H1 (cell line): Measurements from ENCODE around the gene ST13. TPM values are rescaled to one million over a fixed set of nuclear protein-coding genes. Genes with fewer than 3 reads are reported as not detected.

Source experiments
- CTCF ChIA-PET: fragments of 300-600 bp; sonication (Branson Sonifier 250); formaldehyde crosslinking; loops from one replicate; lab custom pipeline; 2021; ENCODE audit not compliant: partially characterized antibody; lab: Charles Lee
- POLR2A ChIA-PET: fragments of 300-600 bp; sonication (Branson Sonifier 250); formaldehyde crosslinking; loops from one replicate; lab custom pipeline; 2021; ENCODE audit warnings: inconsistent platforms; ENCODE audit not compliant: partially characterized antibody; lab: Charles Lee
- DNase-seq, 2 experiments: peaks; one replicate each; pipeline versions ENCODE4 v3.0.0 to v3.0.0-alpha.2; 2010 to 2022; ENCODE audit warnings: low spot score in 2 of 2, low read depth in 1 of 2, mixed read lengths in 1 of 2
- FAIRE-seq: peaks from 2 replicates; lab custom pipeline; 2011; peaks lifted over from hg19 to GRCh38; lab: Jason Lieb, UNC
- H2AFZ ChIP-seq: 2 replicates; pipeline ENCODE4 v1.8.1; 2012; ENCODE audit warnings: low read length, inconsistent platforms
- H2AK5ac ChIP-seq: 2 replicates; pipeline ENCODE4 v1.6.1; 2013; ENCODE audit warnings: low read depth, low read length
- H2BK120ac ChIP-seq: replicated peaks from 2 replicates; pipeline ENCODE3; 2013; ENCODE audit warnings: low read depth, low read length, inconsistent platforms
- H2BK12ac ChIP-seq: 2 replicates; pipeline ENCODE4 v1.6.1; 2013; ENCODE audit warnings: low read depth, low read length
- H2BK15ac ChIP-seq: 2 replicates; pipeline ENCODE4 v1.6.1; 2013; ENCODE audit warnings: low read length
- H2BK20ac ChIP-seq: 2 replicates; pipeline ENCODE4 v1.6.1; 2013; ENCODE audit warnings: low read length
- H2BK5ac ChIP-seq: 2 replicates; pipeline ENCODE4 v1.6.1; 2013; ENCODE audit warnings: low read depth, low read length
- H3K14ac ChIP-seq: 2 replicates; pipeline ENCODE4 v1.6.1; 2013; ENCODE audit warnings: inconsistent platforms; ENCODE audit not compliant: insufficient read length
- H3K18ac ChIP-seq: 2 replicates; pipeline ENCODE4 v1.6.1; 2013; ENCODE audit warnings: low read length; ENCODE audit errors: extremely low read depth
- H3K23ac ChIP-seq: 2 replicates; pipeline ENCODE4 v1.6.1; 2013; ENCODE audit warnings: inconsistent platforms; ENCODE audit not compliant: insufficient read length
- H3K23me2 ChIP-seq: 2 replicates; pipeline ENCODE4 v1.6.1; 2013; ENCODE audit warnings: low read depth, low read length
- H3K27ac ChIP-seq: 2 replicates; pipeline ENCODE4 v1.6.1; 2011; ENCODE audit warnings: low read depth, low read length, inconsistent platforms
- H3K27me3 ChIP-seq, 4 experiments: replicated peaks in 1 of 4; 1 replicate in 1 of 4; 2 replicates in 3 of 4; pipeline versions ENCODE4 v1.6.1 to v1.8.1; 2011 to 2013; ENCODE audit warnings: low read length in 3 of 4, mild to moderate bottlenecking in 3 of 4, inconsistent platforms in 2 of 4, mixed read lengths in 2 of 4, moderate library complexity in 1 of 4; ENCODE audit not compliant: control insufficient read depth in 3 of 4, insufficient read depth in 3 of 4; ENCODE audit errors: extremely low read depth in 1 of 4
- H3K36me3 ChIP-seq, 4 experiments: 2 replicates each; pipeline versions ENCODE4 v1.6.1 to v1.8.1; 2011 to 2013; ENCODE audit warnings: mild to moderate bottlenecking in 4 of 4, low read length in 3 of 4, moderate library complexity in 2 of 4, control low read depth in 1 of 4, inconsistent platforms in 1 of 4; ENCODE audit not compliant: insufficient read depth in 4 of 4, control insufficient read depth in 2 of 4
- H3K4ac ChIP-seq: replicated peaks from 2 replicates; pipeline ENCODE3; 2013; ENCODE audit warnings: low read length, low read depth, mixed read lengths, inconsistent platforms; ENCODE audit not compliant: insufficient read length
- H3K4me1 ChIP-seq, 4 experiments: replicated peaks in 1 of 4; 1 replicate in 1 of 4; 2 replicates in 3 of 4; pipeline versions ENCODE4 v1.6.1 to v1.8.1; 2011 to 2013; ENCODE audit warnings: low read length in 3 of 4, inconsistent platforms in 2 of 4, mixed read lengths in 1 of 4; ENCODE audit not compliant: insufficient read depth in 4 of 4, control insufficient read depth in 3 of 4
- H3K4me2 ChIP-seq, 2 experiments: 2 replicates each; pipeline versions ENCODE4 v1.6.1 to v1.8.1; 2011 to 2013; ENCODE audit warnings: low read depth in 2 of 2, low read length in 2 of 2, control low read depth in 1 of 2, inconsistent platforms in 1 of 2, mild to moderate bottlenecking in 1 of 2; ENCODE audit not compliant: insufficient read depth in 1 of 2
- H3K4me3 ChIP-seq, 4 experiments: fragments of 200-600, 300-600 bp in 1 of 4; sonication (generic), shearing (Covaris generic), sonication (Bioruptor Twin) in 1 of 4; 2 replicates each; pipeline versions ENCODE4 v1.5.1 to v1.8.1; 2011 to 2016; ENCODE audit warnings: low read length in 4 of 4, low read depth in 3 of 4, control low read depth in 2 of 4, inconsistent platforms in 2 of 4, mild to moderate bottlenecking in 2 of 4, mixed read lengths in 1 of 4, moderate library complexity in 1 of 4; ENCODE audit not compliant: insufficient read depth in 2 of 4; ENCODE audit errors: extremely low read depth in 1 of 4
- H3K56ac ChIP-seq: replicated peaks from 2 replicates; pipeline ENCODE3; 2013; ENCODE audit warnings: low read depth, mild to moderate bottlenecking, mixed read lengths, low read length, inconsistent platforms; ENCODE audit not compliant: insufficient read length
- H3K79me1 ChIP-seq: 2 replicates; pipeline ENCODE4 v1.6.1; 2013; ENCODE audit warnings: low read depth, low read length, control low read depth
- H3K79me2 ChIP-seq, 2 experiments: 2 replicates each; pipeline versions ENCODE4 v1.6.1 to v1.8.1; 2012 to 2013; ENCODE audit warnings: low read length in 2 of 2, mild to moderate bottlenecking in 2 of 2, inconsistent platforms in 1 of 2; ENCODE audit not compliant: insufficient read depth in 2 of 2, control insufficient read depth in 1 of 2
- H3K9ac ChIP-seq, 4 experiments: replicated peaks in 1 of 4; 1 replicate in 1 of 4; 2 replicates in 3 of 4; pipeline versions ENCODE4 v1.6.1 to v1.8.1; 2011 to 2013; ENCODE audit warnings: low read depth in 3 of 4, low read length in 3 of 4, control low read depth in 2 of 4, mild to moderate bottlenecking in 2 of 4, moderate library complexity in 2 of 4, inconsistent platforms in 1 of 4; ENCODE audit errors: extremely low read depth in 1 of 4
- H3K9me3 ChIP-seq, 2 experiments: 2 replicates each; pipeline versions ENCODE4 v1.6.1 to v1.8.1; 2012 to 2013; ENCODE audit warnings: mild to moderate bottlenecking in 2 of 2, moderate library complexity in 2 of 2, control low read depth in 1 of 2, inconsistent platforms in 1 of 2, low read depth in 1 of 2, low read length in 1 of 2, mixed read lengths in 1 of 2; ENCODE audit not compliant: insufficient read depth in 2 of 2
- H4K20me1 ChIP-seq, 2 experiments: replicated peaks in 1 of 2; 2 replicates each; pipeline versions ENCODE3 to v1.8.1; 2011 to 2013; ENCODE audit warnings: inconsistent platforms in 2 of 2, low read length in 2 of 2, mild to moderate bottlenecking in 1 of 2; ENCODE audit not compliant: insufficient read depth in 2 of 2, control insufficient read depth in 1 of 2
- H4K5ac ChIP-seq: 2 replicates; pipeline ENCODE4 v1.6.1; 2013; ENCODE audit warnings: low read length, low read depth, mixed read lengths, inconsistent platforms; ENCODE audit not compliant: insufficient read length
- H4K8ac ChIP-seq: 2 replicates; pipeline ENCODE4 v1.8.0; 2013; ENCODE audit warnings: mild to moderate bottlenecking, moderate library complexity, low read length, inconsistent platforms; ENCODE audit not compliant: insufficient read depth; ENCODE audit errors: extremely low read depth
- H4K91ac ChIP-seq: replicated peaks from 2 replicates; pipeline ENCODE3; 2013; ENCODE audit warnings: low read length, mixed read lengths, inconsistent platforms; ENCODE audit not compliant: insufficient read length
- CBX8 ChIP-seq: fragments of 300-800, 300-1000 bp; sonication (generic); IDR thresholded peaks from 2 replicates; pipeline ENCODE4 v1.7.1; 2016; ENCODE audit warnings: low read depth, low read length, borderline replicate concordance
- CHD2 ChIP-seq: IDR thresholded peaks from 2 replicates; pipeline ENCODE4 v1.6.1; 2012; ENCODE audit warnings: low read length, improper control_type of control experiment
- EGR1 ChIP-seq: IDR thresholded peaks from 2 replicates; pipeline ENCODE4 v1.6.1; 2011; ENCODE audit warnings: low read depth, low read length, borderline replicate concordance
- EZH2 ChIP-seq: fragments of 200-600 bp; sonication (generic); IDR thresholded peaks from 2 replicates; pipeline ENCODE4 v1.7.1; 2012; ENCODE audit warnings: low read depth, mild to moderate bottlenecking, moderate library complexity, low read length, inconsistent platforms; ENCODE audit not compliant: severe bottlenecking
- HDAC6 ChIP-seq: IDR thresholded peaks from one replicate; pipeline ENCODE4 v1.7.1; 2012; ENCODE audit warnings: low read depth, mild to moderate bottlenecking, inconsistent platforms, low read length, moderate library complexity
- KDM4A ChIP-seq: IDR thresholded peaks from one replicate; pipeline ENCODE4 v1.7.1; 2012; ENCODE audit warnings: low read depth, mild to moderate bottlenecking, moderate library complexity, low read length, inconsistent platforms; ENCODE audit not compliant: severe bottlenecking
- NRF1 ChIP-seq: IDR thresholded peaks from 2 replicates; pipeline ENCODE4 v1.6.1; 2011; ENCODE audit warnings: mild to moderate bottlenecking, low read depth, low read length, improper control_type of control experiment
- SAP30 ChIP-seq: fragments of 300-600 bp; sonication (generic); IDR thresholded peaks from 2 replicates; pipeline ENCODE4 v1.7.1; 2012; ENCODE audit warnings: low read length, moderate library complexity, mild to moderate bottlenecking, inconsistent platforms; ENCODE audit not compliant: insufficient read depth, insufficient replicate concordance
- SIX5 ChIP-seq: IDR thresholded peaks from 2 replicates; pipeline ENCODE4 v1.6.1; 2011; ENCODE audit warnings: mild to moderate bottlenecking, low read depth, low read length
- SP2 ChIP-seq: IDR thresholded peaks from 2 replicates; pipeline ENCODE4 v1.6.1; 2012; ENCODE audit warnings: mild to moderate bottlenecking, low read length, inconsistent platforms
- SRF ChIP-seq: IDR thresholded peaks from 2 replicates; pipeline ENCODE4 v1.6.1; 2011; ENCODE audit warnings: mild to moderate bottlenecking, low read depth, low read length, moderate library complexity
- ZNF274 ChIP-seq: IDR thresholded peaks from 2 replicates; pipeline ENCODE4 v1.7.0; 2012; ENCODE audit warnings: low read length, borderline replicate concordance; ENCODE audit errors: extremely low read depth
- WGBS, 2 experiments: shearing (Covaris generic) in 1 of 2; methylation state at CpG; one replicate each; pipeline versions ENCODE4 v1.1.6 to v1.1.7; 2013 to 2015; ENCODE audit warnings: low lambda C conversion rate in 2 of 2, mixed read lengths in 2 of 2, inconsistent platforms in 1 of 2, low coverage in 1 of 2, missing lambda C conversion rate in 1 of 2; ENCODE audit not compliant: insufficient replicate concordance in 2 of 2, insufficient coverage in 1 of 2, insufficient read length in 1 of 2; ENCODE audit errors: extremely low coverage in 1 of 2, missing lambda C conversion rate in 1 of 2; 5-methylcytosine and 5-hydroxymethylcytosine counted together
- polyA plus RNA-seq, 7 experiments: library from polyadenylated mRNA; depleted of rRNA in 3 of 7; stranded (reverse) in 5 of 7; unstranded in 2 of 7; fragments of >200 nt in 5 of 7; fragments of 200-250 nt in 2 of 7; gene quantifications; 1 replicate in 5 of 7; 2 replicates in 1 of 7; 4 replicates in 1 of 7; pipeline versions ENCODE4 v1.2.1 to v1.2.3, GENCODE V29; 2011 to 2013; ENCODE audit warnings: missing spikeins in 2 of 7, mixed read lengths in 2 of 7
- total RNA-seq: library from RNA; stranded (reverse); fragmentation: NEBNext Ultra II Directional; extraction: Animal tissue kit (Norgen Biotek cat#: 25700); gene quantifications from 2 replicates; pipeline ENCODE4 v1.2.1, GENCODE V29; 2021

ST13 gene
- total and polyA plus RNA-seq, 2 of the 8 experiments (the other 6 are each of a cell fraction or from before 2014, with no cell fraction given) = 52.0 to 305 TPM

- no peak overlapping the region for H3K9ac ChIP-seq
- FAIRE-seq (no peak), DNase-seq (no peak)
- no peak overlapping the region for H2BK12ac ChIP-seq
- H3K23ac ChIP-seq = no peak overlapping the region
- H3K4ac ChIP-seq = no peak overlapping the region
- CTCF ChIA-PET = interaction anchor here (1.2 to 1.3 kb wide), 2 partner anchors 11 to 54 kb away, joined by 3 read pairs; partner anchors contain the start of gene SLC25A17
- no peaks in the 10 kb centered on the region for H3K4me1 ChIP-seq
- 94% methylated on average over 6 of the region's 6 CpGs; no CpG with 5 or more reads in 1 of the 2 experiments for WGBS, 2 experiments
- H3K14ac ChIP-seq = no peak overlapping the region
- peaks cover 0 to 3% of the 10 kb centered on the region in 2 experiments for H4K20me1 ChIP-seq
- H2AFZ ChIP-seq = no peak overlapping the region
- TF ChIP-seq SIX5 (no peak), EZH2 (no peak), SAP30 (no peak), CHD2 (no peak), CBX8 (no peak), SRF (no peak), SP2 (no peak), KDM4A (no peak), EGR1 (no peak), ZNF274 (no peak), NRF1 (no peak), HDAC6 (no peak)
- no peaks in the 10 kb centered on the region for H3K23me2 ChIP-seq
- H2BK120ac ChIP-seq = no peak overlapping the region
- no peaks in the 10 kb centered on the region; the same call in 1 of the 2 replicates for H3K79me1 ChIP-seq
- H4K5ac ChIP-seq = no peak overlapping the region
- POLR2A ChIA-PET = interaction anchor here (0.6 to 1.4 kb wide), 2 partner anchors 10 to 14 kb away, joined by 3 to 6 read pairs; partner anchors contain the start of gene SLC25A17
- no peaks in the 10 kb centered on the region for H3K9me3 ChIP-seq
- no peak overlapping the region for H3K4me3 ChIP-seq
- no peak overlapping the region for H3K27ac ChIP-seq
- H3K36me3 ChIP-seq = no peaks in the 10 kb centered on the region; a peak in 1 of 8 replicates
- no peak overlapping the region for H2BK20ac ChIP-seq
- no peak overlapping the region for H2BK15ac ChIP-seq
- H4K91ac ChIP-seq = no peak overlapping the region
- H3K56ac ChIP-seq = no peak overlapping the region
- H2BK5ac ChIP-seq = no peak overlapping the region
- H4K8ac ChIP-seq = no peak overlapping the region
- H2AK5ac ChIP-seq = no peak overlapping the region
- H3K27me3 ChIP-seq = no peaks in the 10 kb centered on the region
- no peak overlapping the region for H3K18ac ChIP-seq
- peaks cover 0 to 60% of the 10 kb centered on the region in 2 experiments; a peak in 2 of 4 replicates for H3K79me2 ChIP-seq
- H3K4me2 ChIP-seq = no peak overlapping the region
Observed at GRCh38 chr22:40808018-40808841, 48.2 kb downstream of the ST13 start.
